Natural killer cell (primary cell): ENCODE measurements around the gene FRMD4A. TPM values are rescaled to one million over a fixed set of nuclear protein-coding genes. Genes with fewer than 3 reads are reported as not detected.

Source experiments
- ATAC-seq, 3 donors: fragments of 150-1000 bp in 2 of 3; fragments of 200-7000 bp in 1 of 3; cut with Tn5 transposase; 1 replicate in 1 of 3; 2 replicates in 2 of 3; pipeline ENCODE4 v1.10.0; 2021; ENCODE audit warnings: mild to moderate bottlenecking in 2 of 3, moderate library complexity in 2 of 3
- DNase-seq, 2 donors: peaks; one replicate each; pipeline versions ENCODE4 v3.0.0 to v3.0.0-alpha.2; 2013 to 2021; ENCODE audit warnings: mixed read lengths in 1 of 2
- H3K27ac ChIP-seq: one replicate; pipeline ENCODE4 v1.5.1; 2013; ENCODE audit warnings: mild to moderate bottlenecking, low read length
- H3K27me3 ChIP-seq: one replicate; pipeline ENCODE4 v1.6.1; 2013; ENCODE audit warnings: low read length; ENCODE audit not compliant: control insufficient read depth, insufficient read depth
- H3K36me3 ChIP-seq: one replicate; pipeline ENCODE4 v1.6.1; 2013; ENCODE audit warnings: low read length; ENCODE audit not compliant: control insufficient read depth, insufficient read depth
- H3K4me1 ChIP-seq: one replicate; pipeline ENCODE4 v1.6.1; 2013; ENCODE audit warnings: low read length; ENCODE audit not compliant: control insufficient read depth, insufficient read depth
- H3K4me3 ChIP-seq: one replicate; pipeline ENCODE4 v1.5.1; 2013; ENCODE audit warnings: low read length
- H3K9me3 ChIP-seq: one replicate; pipeline ENCODE4 v1.6.1; 2013; ENCODE audit warnings: low read length; ENCODE audit not compliant: control insufficient read depth, insufficient read depth
- H3K27ac Mint-ChIP-seq, 2 donors: one replicate each; pipeline ENCODE4 v1.8.0; 2022; ENCODE audit warnings: mild to moderate bottlenecking in 2 of 2, mixed read lengths in 2 of 2, moderate library complexity in 1 of 2
- H3K27me3 Mint-ChIP-seq, 2 donors: one replicate each; pipeline ENCODE4 v1.8.0; 2022; ENCODE audit warnings: low read depth in 2 of 2, mixed read lengths in 2 of 2
- H3K36me3 Mint-ChIP-seq: one replicate; pipeline ENCODE4 v1.8.0; 2022; ENCODE audit warnings: mixed read lengths
- H3K4me1 Mint-ChIP-seq, 2 donors: one replicate each; pipeline ENCODE4 v1.8.0; 2022; ENCODE audit warnings: mixed read lengths in 2 of 2
- H3K4me3 Mint-ChIP-seq: one replicate; pipeline ENCODE4 v1.8.0; 2022; ENCODE audit warnings: mild to moderate bottlenecking, moderate library complexity, mixed read lengths
- H3K9me3 Mint-ChIP-seq, 2 donors: one replicate each; pipeline ENCODE4 v1.8.0; 2022; ENCODE audit warnings: mixed read lengths in 2 of 2
- CTCF ChIP-seq: fragments of 200-600 bp; IDR thresholded peaks from one replicate; pipeline ENCODE4 v1.8.0; 2022; ENCODE audit warnings: antibody characterized with exemption
- WGBS: methylation state at CpG from one replicate; pipeline ENCODE4 v1.1.7; 2013; ENCODE audit warnings: missing lambda C conversion rate; ENCODE audit not compliant: insufficient coverage; 5-methylcytosine and 5-hydroxymethylcytosine counted together
- intact Hi-C: fragments of 100-400 bp; cut with micrococcal nuclease; formaldehyde crosslinking; loops from one replicate; pipeline ENCODE4 v1.14.2; 2022
- total RNA-seq, 4 donors: library from RNA; stranded (reverse); fragments of 120-200 nt in 1 of 4; gene quantifications; one replicate each; pipeline versions ENCODE4 v1.2.3 to v1.2.4, GENCODE V29; 2013 to 2022

Gene FRMD4A
- total RNA-seq, 3 donors from 2014 or later (not counting 1 experiment from before 2014, with no cell fraction given) = 0.36 to 0.38 TPM; not detected in 1

- Histone ChIP-seq H3K27me3 (peaks cover 24% of the 10 kb centered on the region), H3K4me1 (peaks cover 8% of the 10 kb centered on the region), H3K27ac (no peak overlapping the region), H3K36me3 (no peaks in the 10 kb centered on the region), H3K9me3 (no peaks in the 10 kb centered on the region), H3K4me3 (no peak overlapping the region)
- ATAC-seq (no peak), DNase-seq (no peak)
- TF ChIP-seq CTCF = no peak
- peaks cover 8 to 9% of the 10 kb centered on the region in 2 donors for H3K4me1 Mint-ChIP-seq
- no peak overlapping the region for H3K27ac Mint-ChIP-seq
- H3K36me3 Mint-ChIP-seq = no peaks in the 10 kb centered on the region
- H3K4me3 Mint-ChIP-seq = no peak overlapping the region
- H3K27me3 Mint-ChIP-seq = peaks cover 50 to 57% of the 10 kb centered on the region in 2 donors
- no peaks in the 10 kb centered on the region for H3K9me3 Mint-ChIP-seq
- intact Hi-C loops = no loop called here
- WGBS = 79% methylated on average over 4 of the region's 4 CpGs
These were observed 443.0 kb downstream of the FRMD4A start for GRCh38 chr10:13887761-13888160.

DNA sequence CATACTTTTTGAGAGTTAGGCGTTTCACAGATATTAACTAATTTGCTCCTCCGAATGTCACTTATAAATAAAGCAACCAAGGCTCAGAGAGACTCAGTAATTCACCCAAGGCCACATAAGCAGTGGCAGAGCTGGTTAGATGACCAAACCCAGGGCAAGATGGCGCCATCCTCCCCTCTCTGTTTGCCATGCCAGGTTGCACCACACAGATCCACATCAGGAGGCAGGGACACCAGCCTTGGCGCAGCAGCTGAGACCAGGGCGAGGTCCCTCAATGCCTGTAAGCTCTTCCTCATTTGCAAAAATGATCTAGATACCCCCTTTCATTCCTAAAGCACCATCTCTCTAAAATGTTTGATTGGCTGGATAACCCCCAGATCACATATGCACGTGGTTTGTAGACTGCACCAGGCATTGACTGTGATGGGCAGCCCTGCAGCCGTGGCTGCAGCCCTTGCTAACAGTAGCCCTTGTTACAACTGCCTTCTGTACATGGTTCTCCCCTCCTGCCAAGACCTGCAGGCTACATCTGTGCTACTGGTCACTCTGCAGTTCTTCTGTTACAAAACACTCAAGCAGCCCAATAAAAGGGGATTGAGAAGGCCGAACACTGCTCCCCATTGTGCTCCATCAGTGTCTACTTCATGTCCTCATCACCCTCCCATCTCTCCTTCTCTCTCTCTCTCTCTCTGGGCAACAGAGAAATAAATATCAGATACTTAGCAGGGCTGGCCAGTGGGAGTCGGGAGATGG lies 445.3 kb downstream of the FRMD4A start:
- Mint-ChIP-seq H3K4me1 (no peaks in the 10 kb centered on the region), H3K36me3 (no peaks in the 10 kb centered on the region), H3K27ac (no peak overlapping the region), H3K4me3 (no peak overlapping the region), H3K27me3 (peaks cover 34 to 39% of the 10 kb centered on the region in 2 donors), H3K9me3 (no peaks in the 10 kb centered on the region)
- peaks cover 6% of the 10 kb centered on the region for H3K4me1 ChIP-seq
- H3K36me3 ChIP-seq = no peaks in the 10 kb centered on the region
- H3K27me3 ChIP-seq = peaks cover 11% of the 10 kb centered on the region
- 92% methylated on average over 9 of the region's 9 CpGs for WGBS
- TF ChIP-seq CTCF = no peak
- H3K27ac ChIP-seq = no peak overlapping the region
- ATAC-seq (no peak), DNase-seq (no peak)
- intact Hi-C loops = no loop called here
- H3K9me3 ChIP-seq = no peaks in the 10 kb centered on the region
- H3K4me3 ChIP-seq = no peak overlapping the region

DNA sequence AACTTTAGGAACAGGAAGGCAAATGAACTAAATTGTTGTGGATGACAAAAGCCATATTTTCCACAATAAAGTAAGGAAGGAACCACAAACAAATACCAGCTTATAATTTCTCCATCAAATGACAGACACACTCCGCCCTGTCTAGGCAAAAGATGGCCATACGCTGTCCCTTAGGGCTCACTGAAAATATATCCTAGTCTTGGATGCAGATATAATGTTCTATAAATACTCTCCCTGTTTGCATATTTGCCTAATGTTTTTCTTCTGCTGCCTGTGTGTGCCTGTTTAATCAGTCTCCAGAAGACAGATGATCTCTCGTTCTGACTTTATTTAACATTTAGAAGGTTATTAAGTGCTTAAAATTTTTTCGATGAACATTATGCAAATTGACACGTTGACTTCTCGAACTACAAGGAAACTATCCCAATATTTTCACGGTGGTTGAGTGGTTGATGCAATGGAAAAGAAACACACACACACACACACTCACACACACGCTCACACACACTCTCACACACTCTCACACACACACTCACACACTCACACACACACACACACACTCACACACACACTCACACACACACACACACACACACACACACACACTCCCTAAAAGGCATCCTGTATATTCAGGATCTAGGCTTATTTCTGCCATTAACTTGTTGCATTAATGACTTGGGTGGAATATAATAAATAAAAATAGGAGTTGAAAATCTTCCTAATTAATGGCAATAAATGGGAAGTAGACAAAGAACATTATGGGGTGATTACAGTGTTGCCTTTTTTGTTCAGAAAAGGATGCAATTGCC lies 446.9 kb downstream of the FRMD4A start:
- H3K4me1 Mint-ChIP-seq = no peaks in the 10 kb centered on the region
- H3K27me3 Mint-ChIP-seq = peaks cover 20 to 24% of the 10 kb centered on the region in 2 donors
- DNase-seq (no peak), ATAC-seq (no peak)
- Histone ChIP-seq H3K9me3 (no peaks in the 10 kb centered on the region), H3K4me3 (no peak overlapping the region), H3K36me3 (no peaks in the 10 kb centered on the region), H3K4me1 (peaks cover 6% of the 10 kb centered on the region), H3K27me3 (peaks cover 1% of the 10 kb centered on the region), H3K27ac (no peak overlapping the region)
- 93% methylated on average over 4 of the region's 8 CpGs for WGBS
- no peaks in the 10 kb centered on the region for H3K9me3 Mint-ChIP-seq
- TF ChIP-seq CTCF = no peak
- intact Hi-C loops = no loop called here
- no peak overlapping the region for H3K4me3 Mint-ChIP-seq
- H3K36me3 Mint-ChIP-seq = no peaks in the 10 kb centered on the region
- no peak overlapping the region for H3K27ac Mint-ChIP-seq
